HG03571 (cell line): ENCODE data around the gene GSAP.

Experiments
- ATAC-seq: cut with Tn5 transposase; IDR thresholded peaks from one replicate; pipeline ENCODE4 v1.9.1; 2021; ENCODE audit not compliant: unreplicated experiment

GSAP gene

DNA sequence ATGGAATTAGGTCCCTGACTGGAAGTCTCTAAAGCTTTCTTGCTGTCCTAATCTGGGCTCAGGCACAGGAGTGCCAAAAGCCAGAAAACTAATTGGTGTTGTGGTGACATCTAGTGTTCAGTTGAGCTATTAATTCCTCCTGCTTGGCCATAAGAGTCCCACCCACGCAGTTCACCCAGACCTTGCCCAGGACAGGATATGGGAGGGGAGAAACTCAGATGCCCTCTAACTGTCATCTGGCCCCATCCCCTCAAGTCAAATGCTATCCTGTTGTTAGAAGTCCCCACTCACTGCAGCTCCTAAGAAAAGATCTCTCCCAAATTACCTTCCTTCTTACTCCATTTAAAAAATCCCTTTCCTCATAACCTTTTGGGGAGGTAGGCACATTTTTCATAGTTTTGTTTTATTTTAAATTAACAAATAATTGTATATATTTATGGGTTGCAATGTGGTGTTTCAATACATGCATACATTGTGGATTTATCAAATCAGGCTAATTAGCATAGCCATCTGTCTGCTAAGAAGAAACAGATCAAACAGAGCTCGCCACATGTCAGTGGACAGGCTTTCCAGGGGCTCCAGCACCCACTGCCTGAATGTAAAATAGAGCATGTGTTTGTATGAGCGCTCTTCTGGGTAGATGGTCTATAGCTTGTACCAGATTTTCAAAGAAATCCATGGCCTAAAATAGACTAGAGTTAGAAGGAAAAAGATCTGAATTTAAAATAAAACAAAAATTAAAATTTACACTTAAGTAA is 84.0 kb downstream of the GSAP start:
- peak; percentile 81 for ATAC-seq

DNA sequence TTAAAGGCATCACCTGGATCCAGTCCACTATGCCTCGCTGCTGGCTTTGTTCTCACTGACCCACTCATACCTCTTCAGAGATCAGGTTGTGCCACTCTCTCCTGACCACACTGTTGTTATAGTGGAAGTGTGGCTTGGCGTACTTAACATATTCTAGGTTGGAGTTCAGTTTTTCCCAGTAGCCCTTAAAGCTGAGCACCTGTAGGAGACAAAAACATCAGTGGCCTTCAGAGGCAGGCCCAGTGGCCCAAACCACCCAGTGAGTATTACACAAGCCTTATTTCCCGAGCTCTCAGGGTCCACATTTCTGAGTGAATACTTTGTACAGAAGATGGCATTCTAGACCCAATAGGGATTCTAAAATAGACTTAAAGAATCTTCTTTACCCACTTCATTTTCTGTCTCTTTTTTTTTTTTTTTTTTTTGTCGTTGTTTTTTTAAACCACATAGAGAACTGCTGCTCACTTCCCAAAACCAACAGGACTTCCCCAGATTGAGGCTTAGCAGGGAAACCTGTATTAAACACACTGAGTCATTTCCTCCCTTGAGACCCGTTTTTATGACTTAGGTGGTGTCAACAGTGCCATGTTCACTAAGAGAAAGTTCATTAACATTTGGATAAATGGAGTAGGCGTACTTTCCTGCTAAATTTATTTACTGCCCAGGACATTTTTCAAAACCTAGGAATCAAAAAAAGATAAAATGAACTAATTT is 85.8 kb downstream of the GSAP start:
- peak; percentile 48 for ATAC-seq

DNA sequence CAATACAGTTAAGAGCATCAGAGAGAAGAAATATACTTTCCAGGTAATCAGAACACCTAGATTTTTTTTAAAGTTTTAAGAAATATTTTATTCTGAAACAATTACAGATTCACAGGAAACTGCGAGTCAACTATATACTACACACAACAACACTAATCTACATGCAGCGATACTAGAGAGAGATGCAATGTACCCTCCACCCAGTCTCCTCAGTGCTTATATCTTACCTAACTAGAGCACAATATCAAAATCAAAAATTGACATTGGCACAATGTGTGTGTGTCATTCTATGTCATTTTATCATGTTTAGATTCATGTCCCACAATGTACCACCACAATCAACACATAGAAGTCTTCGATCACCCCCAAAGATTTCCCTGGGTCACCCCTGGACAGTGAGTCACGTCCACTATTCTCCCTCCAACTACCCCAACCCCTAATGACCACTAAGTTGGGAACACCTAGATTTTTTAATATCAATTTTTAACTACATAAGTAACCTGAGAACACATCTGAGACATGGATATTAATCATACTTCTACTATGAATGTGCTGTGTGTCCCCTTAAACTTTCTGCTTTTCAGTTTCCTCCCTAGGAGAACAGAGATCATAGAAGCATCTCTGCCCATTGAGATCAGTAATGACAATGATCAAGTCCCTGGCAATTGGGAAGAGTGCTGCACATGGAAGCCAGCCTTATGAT is 86.5 kb downstream of the GSAP start:
- ATAC-seq = no peak

DNA sequence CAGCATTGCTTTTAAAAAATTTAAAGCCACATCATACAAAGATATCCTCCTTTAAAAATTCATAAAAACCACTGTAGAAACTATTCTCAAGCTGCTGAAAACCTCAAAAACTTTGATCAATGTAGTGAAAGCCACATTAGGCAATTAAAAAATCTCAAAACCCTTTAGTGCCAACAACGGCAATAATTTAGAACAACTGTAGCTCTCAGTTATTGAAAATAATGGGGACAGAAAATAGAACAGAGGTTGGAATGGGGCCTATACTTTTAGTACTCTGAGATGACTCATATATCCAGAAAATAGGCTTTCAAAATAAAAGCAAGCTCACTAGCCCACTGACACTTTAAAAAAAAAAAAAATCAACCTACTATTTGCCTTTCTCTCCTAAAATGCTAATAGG is 87.5 kb downstream of the GSAP start:
- ATAC-seq = no peak

DNA sequence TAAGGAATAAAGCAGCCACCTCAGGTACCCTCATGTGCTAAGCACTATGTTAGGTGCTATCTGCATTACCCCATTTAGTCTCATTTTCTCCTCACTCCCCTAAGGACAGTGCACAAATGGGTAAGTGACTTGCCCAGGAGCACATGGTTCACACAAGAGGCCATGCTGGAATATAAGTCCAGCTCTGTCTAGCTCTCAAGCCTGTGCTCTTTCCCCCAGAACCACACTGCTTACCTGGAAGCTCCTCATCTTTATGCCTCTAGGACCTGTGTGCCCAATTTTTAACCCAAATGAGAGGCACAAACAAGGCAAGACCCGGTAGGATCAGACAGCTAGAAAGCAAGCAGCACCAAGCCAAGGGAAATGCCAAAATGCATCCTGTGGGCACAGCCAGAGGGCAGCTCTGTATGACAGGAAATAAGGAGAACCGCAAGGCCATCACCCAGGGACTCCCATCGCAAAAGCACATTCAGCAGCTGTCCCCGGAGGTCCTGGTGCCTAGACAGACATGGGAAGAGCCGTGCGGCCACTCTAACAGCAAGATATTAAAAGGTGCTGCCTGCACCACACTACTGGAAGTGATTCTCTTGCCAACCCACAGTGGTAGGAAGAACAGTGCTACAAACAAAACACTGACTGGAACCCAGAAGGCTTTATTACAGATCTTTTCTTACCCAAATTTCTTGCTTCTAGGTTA is 88.1 kb downstream of the GSAP start:
- no peak for ATAC-seq

DNA sequence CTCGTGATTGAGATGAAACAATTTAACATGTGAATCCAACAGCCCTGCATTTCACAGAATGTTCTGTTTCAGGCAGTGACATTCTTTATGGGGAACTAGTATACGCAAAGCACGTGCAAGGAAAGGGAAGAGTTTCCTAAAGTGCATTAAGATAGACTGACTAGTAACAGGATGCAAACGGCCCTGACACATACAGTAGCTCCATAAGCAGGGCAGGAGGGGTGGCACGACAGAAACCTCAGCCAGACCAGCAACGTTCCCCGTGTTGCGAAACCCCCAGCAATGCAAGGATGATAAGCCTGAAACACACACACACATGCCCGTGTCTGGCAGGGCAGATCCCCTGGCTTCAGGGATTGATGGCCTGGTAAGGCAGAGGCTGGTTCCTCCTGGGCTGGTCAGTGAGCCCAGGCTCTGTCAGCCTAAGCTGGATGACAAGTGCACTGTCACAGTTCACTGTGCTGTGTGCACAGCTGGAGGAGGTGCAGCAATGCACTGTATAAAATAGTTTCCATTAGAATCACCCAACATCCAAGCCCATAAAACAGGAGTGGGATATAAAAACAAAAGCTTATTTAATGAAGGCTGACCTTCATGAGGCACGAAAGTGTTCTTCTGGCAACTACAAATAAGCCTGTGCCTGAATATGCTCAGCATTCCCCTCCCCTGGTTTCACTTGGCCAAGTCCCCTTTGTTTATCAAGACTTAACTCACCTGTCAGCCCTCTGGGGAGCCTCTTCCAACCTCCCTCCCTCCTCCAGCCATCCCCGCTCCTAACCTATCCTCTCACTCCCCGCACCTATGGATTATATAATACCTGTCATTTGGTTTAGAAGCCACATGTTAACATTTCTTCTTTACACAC is 88.8 kb downstream of the GSAP start:
- ATAC-seq = no peak

DNA sequence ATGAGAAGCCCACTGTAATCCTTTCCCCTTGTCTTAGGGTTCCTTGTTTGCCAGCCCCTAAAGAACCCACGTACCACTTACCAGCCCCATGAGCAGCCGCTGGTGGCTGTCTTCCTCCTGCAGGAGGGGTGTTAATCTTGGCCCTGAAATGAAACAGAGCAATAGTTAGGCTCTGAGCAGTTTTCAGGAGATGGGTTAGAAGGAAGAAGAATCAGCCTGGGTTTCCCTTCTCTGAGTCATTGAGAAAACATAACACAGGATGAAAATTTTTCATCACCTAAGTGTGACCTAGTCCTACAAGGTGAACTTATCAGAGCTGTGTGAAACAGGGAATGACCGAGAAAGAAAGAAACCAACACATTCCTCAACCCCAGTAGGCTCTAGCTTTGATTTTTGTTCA is 90.0 kb downstream of the GSAP start:
- no peak for ATAC-seq

DNA sequence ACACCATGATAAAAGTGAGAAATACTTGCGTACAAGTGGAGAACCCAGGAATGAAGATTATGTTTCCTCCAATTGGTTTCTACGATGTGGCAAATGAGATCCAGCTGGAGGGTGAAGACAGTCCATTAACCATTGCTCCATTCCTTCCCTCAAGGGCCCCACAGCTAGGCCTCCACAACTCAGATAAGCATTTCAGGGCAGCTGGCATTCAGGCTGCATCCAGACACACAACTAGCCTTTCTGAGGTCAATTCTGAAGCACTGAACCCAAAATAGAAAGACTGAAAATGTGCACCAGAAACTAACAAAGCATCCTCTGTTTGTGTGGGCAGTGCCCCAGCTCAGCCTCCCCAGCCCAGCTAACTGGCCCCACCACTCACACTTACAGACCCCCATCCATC is 94.8 kb downstream of the GSAP start:
- no peak for ATAC-seq

DNA sequence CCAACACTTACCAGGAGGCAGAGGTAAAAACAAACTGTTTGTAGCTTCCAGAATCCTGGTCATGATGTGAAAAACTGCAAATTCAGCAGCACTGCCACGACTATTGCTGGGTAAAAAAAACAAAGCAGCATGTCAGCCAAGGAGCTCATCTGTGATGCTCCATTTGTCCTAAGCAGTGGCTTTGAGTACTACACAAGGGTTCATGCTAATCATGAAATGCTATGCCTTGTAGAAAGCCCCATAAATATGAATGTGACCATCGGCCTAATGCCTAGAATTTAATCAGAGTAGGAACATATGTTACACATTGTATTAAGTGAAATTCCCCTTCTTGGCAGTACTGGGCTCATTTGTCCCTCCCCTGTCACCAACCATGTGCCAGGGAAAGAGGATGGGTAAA is 95.4 kb downstream of the GSAP start:
- no peak for ATAC-seq

DNA sequence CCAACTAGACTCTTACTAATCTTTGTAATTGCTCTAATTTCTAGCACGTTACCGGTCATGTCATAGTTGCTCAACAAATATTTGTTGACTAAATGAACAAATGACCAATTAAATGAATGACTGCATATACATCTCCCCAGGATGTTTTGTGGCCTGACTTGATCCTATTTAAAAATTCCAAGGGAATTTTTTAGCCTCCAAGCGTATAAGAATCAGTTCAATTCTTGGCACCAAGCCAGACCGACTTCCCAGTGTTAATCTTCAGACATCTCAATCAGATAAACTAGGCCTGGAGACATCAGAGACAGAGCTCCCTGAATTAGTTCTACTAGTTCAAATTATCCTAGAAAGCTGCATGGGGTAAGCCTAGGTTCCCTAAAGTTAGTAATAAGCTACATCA is 96.0 kb downstream of the GSAP start:
- ATAC-seq = no peak

DNA sequence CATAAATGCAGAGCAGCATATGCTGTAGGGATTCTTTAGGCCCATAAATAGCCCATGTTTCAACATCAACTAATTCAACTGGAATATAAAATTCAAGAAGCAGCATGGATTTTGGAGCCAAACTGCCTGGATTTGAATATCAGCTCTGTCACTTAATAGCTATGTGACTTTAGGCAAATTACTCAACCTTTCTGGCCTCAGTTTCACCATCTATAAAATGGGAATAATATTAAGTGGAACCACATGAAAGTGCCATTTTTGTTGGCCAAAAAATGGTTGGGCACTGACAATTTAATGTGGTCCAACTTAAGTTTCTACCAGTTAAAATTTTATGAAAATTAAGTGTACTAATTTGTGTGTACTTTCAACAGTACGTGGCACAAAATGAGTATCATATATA is 98.1 kb downstream of the GSAP start:
- ATAC-seq = no peak

DNA sequence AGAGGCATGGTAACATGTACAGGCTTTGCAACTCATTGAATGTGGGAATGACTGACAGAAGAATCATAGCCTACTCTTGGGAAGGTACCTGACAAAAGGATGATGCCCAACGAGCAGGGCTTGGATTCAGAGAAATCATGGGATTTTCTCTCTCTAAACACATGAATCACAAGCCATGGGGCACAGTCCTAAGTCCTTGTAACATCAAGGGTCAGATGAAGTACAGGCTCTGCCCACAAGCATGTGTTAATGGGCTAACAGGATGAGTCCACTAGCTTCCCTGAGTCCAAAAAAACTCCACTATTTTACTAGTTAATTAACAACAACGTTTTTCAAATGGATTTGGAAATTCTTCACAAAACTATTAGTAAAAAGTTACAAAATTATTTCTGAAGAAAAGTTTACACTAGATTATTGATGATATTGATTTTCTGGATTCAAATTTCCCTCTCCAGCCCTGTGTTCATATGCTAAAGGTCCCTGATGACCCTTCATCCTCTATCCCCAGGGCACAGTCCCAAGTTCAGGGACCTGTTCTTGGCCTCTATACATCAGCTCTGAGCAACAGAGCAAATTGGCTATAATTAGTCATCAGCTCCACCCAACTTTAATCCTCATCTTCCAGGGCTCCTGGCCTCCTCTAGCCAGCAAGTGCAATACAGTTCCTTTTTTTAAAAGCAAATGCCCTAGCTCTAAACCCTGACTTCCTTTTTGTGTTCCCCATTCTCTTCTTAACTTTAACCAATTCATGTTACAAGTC is 99.8 kb downstream of the GSAP start:
- ATAC-seq = no peak

DNA sequence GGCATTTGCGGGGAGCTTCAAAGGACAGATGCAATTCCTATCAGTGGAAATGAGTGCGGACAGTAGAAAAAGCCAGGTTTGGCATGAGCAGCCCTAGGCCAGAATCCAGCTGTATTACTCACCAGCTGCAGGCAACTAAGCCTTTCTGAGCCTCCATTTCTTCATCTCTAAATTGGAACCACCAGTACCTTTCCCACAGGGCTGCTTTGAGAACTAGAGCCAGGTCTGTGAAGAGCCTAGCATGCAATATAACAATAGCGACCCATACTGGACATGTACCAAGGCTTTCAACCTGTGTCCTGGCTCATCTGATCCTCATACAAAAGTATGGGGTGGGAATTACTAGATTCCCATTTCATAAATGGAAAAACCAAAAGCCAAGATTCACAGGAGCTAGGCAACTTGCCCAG is 101.0 kb downstream of the GSAP start:
- no peak for ATAC-seq

DNA sequence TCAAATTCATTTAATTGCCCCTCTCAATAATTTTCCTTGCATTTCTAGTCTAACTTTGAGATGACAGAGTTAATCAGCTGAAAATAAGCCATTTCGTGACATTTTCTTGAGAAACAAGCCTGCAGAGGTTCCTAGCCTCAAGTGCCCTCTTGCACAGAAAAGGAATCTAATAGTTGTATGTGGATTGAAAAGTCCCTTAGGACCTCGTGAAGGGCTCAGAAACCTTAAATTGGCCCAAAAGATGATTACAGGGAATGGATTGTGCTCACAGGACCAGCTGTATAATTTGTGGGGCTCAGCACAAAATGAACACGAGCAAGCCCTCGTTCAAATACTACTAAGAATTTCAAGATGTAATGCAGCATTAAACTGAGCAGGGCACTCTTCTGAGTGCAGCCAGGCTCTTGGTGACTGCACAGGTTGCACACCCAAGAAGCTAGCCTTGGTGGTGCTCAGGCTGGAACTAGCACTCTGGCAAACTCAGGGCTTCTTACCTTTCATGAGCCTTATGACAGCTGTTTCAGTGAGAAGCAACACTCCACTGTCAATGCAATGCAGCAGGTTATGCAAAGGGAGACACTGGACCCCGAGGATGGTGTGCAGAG is 102.2 kb downstream of the GSAP start:
- ATAC-seq = no peak

DNA sequence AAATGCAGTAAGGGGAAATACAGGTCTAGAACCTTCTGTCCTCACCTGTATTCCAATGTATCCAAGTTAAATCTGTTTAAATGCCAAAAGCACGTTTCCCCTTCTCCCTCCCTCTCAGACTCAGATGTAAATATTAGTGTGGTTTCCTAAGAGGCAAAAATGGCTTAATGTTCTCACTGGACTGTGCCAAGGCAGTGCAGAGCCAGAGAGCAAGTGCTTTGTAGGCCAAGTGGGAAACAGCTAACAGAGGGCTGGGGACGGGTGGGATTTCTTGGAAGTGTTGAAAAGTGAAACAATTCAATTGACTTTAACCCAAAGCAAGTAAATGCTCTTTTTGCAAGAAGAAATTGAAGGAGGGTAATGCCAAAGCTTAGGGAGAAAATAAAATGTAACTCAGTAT is 103.1 kb downstream of the GSAP start:
- ATAC-seq = no peak

DNA sequence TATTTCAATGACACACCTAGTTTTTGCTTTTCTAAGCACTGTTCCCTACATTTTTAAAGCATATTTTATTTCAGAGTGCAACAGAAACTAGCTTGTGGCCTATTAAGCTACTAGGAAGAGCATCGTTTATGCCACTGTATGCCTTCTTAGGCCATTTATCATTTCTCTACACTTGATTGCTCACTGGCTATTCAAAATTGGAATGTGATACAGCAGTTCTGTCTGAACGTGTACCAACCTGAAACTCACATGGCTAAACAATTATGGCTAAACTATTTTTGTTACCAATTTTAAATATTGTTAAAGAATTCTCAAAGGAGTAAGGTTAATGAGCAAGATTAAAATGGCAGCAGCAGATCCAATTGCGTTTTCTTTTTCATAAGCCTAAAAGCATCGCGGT is 105.2 kb downstream of the GSAP start:
- ATAC-seq = no peak

DNA sequence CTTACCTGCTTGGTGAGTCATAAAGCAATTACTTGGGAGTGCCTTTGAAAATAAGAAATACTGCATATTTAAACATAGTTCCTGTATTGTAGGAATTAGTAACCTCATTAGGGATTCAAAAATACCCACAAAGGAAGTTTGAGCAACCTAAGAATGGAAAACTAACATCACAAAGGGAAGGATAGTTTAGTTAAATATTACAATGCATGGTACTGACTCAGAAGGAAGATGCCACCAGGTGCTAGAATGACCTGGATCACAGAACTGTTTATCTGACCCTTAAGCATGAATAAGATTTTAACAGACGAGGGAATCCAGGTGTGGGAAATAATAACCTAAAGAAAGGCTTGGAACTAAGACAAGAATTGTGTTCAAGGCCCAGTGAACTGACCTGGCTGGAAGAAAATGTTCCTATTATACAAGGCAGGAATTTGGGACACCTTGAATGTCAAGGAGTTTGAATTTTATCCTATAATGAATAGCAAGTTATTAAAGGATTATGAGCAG is 106.4 kb downstream of the GSAP start:
- no peak for ATAC-seq

DNA sequence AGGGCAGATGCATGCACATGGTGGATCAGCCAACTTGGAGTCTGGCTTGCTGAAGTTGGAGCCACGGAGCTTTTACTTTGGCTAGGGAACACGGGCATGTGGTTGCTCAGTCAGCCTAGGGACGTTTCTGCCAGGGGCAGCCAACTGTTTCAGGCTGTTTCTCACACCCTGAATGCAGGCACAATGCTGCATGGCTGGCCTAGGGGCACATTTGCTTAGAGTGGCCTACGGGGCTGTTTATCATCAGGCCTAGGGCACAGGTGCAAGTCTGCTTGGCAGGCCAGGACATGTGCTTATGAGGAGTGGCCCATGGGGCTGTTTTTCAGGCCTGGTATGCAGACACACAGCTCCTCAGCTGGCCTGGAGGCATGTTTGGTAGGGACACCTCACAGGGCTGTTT is 107.4 kb downstream of the GSAP start:
- ATAC-seq = no peak
